Measurements from ENCODE around the gene ANKS1B.

The ANKS1B gene

GRCh38 chr12:99732131-99732530 is 252.6 kb downstream of the ANKS1B start:
- H3K36me3 ChIP-seq (ENCODE audit: control insufficient read depth in 2 of 2, insufficient read depth in 1 of 2, low read length in 2 of 2), result no peaks in the 10 kb centered on the region
- H3K4me1 ChIP-seq (ENCODE audit: control insufficient read depth, insufficient read depth, low read length), result no peaks in the 10 kb centered on the region
- H3K9me3 ChIP-seq (ENCODE audit: control insufficient read depth, insufficient read depth, low read depth, low read length), result no peaks in the 10 kb centered on the region
- no peak overlapping the region for H3K4me3 ChIP-seq (ENCODE audit: low read depth, low read length)
- ChIA-PET CTCF (no interaction called here), POLR2A (no interaction called here)
- TF ChIP-seq, protein P1, sequence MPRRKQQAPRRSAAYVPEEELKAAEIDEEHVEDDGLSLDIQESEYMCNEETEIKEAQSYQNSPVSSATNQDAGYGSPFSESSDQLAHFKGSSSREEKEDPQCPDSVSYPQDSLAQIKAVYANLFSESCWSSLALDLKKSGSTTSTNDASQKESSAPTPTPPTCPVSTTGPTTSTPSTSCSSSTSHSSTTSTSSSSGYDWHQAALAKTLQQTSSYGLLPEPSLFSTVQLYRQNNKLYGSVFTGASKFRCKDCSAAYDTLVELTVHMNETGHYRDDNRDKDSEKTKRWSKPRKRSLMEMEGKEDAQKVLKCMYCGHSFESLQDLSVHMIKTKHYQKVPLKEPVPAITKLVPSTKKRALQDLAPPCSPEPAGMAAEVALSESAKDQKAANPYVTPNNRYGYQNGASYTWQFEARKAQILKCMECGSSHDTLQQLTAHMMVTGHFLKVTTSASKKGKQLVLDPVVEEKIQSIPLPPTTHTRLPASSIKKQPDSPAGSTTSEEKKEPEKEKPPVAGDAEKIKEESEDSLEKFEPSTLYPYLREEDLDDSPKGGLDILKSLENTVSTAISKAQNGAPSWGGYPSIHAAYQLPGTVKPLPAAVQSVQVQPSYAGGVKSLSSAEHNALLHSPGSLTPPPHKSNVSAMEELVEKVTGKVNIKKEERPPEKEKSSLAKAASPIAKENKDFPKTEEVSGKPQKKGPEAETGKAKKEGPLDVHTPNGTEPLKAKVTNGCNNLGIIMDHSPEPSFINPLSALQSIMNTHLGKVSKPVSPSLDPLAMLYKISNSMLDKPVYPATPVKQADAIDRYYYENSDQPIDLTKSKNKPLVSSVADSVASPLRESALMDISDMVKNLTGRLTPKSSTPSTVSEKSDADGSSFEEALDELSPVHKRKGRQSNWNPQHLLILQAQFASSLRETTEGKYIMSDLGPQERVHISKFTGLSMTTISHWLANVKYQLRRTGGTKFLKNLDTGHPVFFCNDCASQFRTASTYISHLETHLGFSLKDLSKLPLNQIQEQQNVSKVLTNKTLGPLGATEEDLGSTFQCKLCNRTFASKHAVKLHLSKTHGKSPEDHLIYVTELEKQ (tag by site-specific recombination; IDR thresholded peaks at IDR 0.05; ENCODE audit: borderline replicate concordance), result no peak
- TF ChIP-seq ZNF19 (tag by site-specific recombination; IDR thresholded peaks at IDR 0.05; ENCODE audit: low read depth), result no peak
- no peak for TF ChIP-seq KLF10 (tag by site-specific recombination; IDR thresholded peaks at IDR 0.05)
- no peak for TF ChIP-seq ZNF830 (tag by site-specific recombination; IDR thresholded peaks at IDR 0.05; ENCODE audit: low read depth)
- no peak for TF ChIP-seq PRDM1 (tag by site-specific recombination; IDR thresholded peaks at IDR 0.05)
- no peak for TF ChIP-seq ZNF580 (tag by site-specific recombination; IDR thresholded peaks at IDR 0.05)
- no peak for TF ChIP-seq ZNF184 (tag by site-specific recombination; IDR thresholded peaks at IDR 0.05)
- TF ChIP-seq SETDB1 (IDR thresholded peaks at IDR 0.05; ENCODE audit: insufficient read length, low read length), result no peak
- TF ChIP-seq, protein P2, sequence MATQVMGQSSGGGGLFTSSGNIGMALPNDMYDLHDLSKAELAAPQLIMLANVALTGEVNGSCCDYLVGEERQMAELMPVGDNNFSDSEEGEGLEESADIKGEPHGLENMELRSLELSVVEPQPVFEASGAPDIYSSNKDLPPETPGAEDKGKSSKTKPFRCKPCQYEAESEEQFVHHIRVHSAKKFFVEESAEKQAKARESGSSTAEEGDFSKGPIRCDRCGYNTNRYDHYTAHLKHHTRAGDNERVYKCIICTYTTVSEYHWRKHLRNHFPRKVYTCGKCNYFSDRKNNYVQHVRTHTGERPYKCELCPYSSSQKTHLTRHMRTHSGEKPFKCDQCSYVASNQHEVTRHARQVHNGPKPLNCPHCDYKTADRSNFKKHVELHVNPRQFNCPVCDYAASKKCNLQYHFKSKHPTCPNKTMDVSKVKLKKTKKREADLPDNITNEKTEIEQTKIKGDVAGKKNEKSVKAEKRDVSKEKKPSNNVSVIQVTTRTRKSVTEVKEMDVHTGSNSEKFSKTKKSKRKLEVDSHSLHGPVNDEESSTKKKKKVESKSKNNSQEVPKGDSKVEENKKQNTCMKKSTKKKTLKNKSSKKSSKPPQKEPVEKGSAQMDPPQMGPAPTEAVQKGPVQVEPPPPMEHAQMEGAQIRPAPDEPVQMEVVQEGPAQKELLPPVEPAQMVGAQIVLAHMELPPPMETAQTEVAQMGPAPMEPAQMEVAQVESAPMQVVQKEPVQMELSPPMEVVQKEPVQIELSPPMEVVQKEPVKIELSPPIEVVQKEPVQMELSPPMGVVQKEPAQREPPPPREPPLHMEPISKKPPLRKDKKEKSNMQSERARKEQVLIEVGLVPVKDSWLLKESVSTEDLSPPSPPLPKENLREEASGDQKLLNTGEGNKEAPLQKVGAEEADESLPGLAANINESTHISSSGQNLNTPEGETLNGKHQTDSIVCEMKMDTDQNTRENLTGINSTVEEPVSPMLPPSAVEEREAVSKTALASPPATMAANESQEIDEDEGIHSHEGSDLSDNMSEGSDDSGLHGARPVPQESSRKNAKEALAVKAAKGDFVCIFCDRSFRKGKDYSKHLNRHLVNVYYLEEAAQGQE (tag by site-specific recombination; IDR thresholded peaks at IDR 0.05), result no peak
- no peak for TF ChIP-seq ZNF701 (tag by site-specific recombination; IDR thresholded peaks at IDR 0.05)
- no peak for TF ChIP-seq ZBTB48 (tag by site-specific recombination; IDR thresholded peaks at IDR 0.05)
- TF ChIP-seq SP3 (tag by site-specific recombination; IDR thresholded peaks at IDR 0.05), result no peak
- TF ChIP-seq GFI1B (tag by site-specific recombination; IDR thresholded peaks at IDR 0.05), result no peak
- TF ChIP-seq ZNF10 (tag by site-specific recombination; IDR thresholded peaks at IDR 0.05), result no peak
- TF ChIP-seq, protein P3, sequence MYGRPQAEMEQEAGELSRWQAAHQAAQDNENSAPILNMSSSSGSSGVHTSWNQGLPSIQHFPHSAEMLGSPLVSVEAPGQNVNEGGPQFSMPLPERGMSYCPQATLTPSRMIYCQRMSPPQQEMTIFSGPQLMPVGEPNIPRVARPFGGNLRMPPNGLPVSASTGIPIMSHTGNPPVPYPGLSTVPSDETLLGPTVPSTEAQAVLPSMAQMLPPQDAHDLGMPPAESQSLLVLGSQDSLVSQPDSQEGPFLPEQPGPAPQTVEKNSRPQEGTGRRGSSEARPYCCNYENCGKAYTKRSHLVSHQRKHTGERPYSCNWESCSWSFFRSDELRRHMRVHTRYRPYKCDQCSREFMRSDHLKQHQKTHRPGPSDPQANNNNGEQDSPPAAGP (tag by site-specific recombination; IDR thresholded peaks at IDR 0.05), result no peak
- TF ChIP-seq MZF1 (tag by site-specific recombination; IDR thresholded peaks at IDR 0.05; ENCODE audit: borderline replicate concordance), result no peak
- no peak overlapping the region for H3K27ac ChIP-seq (ENCODE audit: extremely low read depth, low read depth, low read length)

DNA sequence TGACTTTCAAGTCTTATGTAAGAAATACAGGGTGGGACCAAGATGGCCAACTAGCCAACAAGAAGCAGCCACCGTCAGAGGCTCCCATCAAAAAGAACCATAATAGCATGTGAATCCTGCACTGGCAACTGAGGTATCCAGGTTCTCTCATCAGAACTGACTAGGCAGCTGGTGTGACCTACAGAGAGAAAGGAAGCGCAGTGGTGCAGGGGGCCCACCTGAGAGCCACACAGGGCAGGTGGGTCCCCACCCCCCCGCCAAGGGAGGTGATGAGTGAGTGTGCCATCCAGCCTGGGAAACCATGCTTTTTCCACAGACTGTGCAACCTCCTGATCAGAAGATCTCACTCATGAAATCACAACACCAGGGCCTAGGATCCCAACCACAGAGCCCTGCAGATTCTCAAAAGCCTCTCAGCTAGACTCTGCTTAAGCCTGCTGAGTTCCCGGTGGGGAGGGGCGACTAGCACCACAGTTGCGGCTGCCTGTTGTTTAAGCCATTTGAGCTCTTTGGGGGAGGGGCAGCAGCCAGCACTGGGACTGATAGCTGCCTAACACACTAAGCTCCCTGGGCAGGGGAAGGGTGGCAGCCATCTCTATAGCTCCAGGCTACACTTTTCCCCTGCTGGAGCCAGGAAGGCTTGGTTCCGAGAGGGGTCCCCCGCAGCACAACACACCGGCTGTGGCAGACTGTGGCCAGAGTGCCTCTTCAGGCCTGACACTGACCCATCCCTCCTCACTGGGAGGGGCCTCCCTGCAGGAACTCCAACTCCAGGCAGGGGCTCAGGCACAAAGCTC is 261.8 kb downstream of the ANKS1B start:
- H3K36me3 ChIP-seq (ENCODE audit: control insufficient read depth in 2 of 2, insufficient read depth in 1 of 2, low read length in 2 of 2), result no peaks in the 10 kb centered on the region
- ChIA-PET POLR2A (no interaction called here), CTCF (interaction anchor here (0.6 to 0.7 kb wide), 2 partner anchors 322 to 1267 kb away, joined by 3 read pairs; no protein-coding TSS in a partner anchor)
- H3K4me1 ChIP-seq (ENCODE audit: control insufficient read depth, insufficient read depth, low read length), result no peaks in the 10 kb centered on the region
- TF ChIP-seq BCL11B (tag by site-specific recombination; IDR thresholded peaks at IDR 0.05; ENCODE audit: low read depth), result no peak
- peak; percentile 84 for TF ChIP-seq ZIC2 (tag by site-specific recombination; IDR thresholded peaks at IDR 0.05)
- TF ChIP-seq ZNF585B (tag by site-specific recombination; IDR thresholded peaks at IDR 0.05), result no peak
- H3K9me3 ChIP-seq (ENCODE audit: control insufficient read depth, insufficient read depth, low read depth, low read length), result no peaks in the 10 kb centered on the region
- H3K4me3 ChIP-seq (ENCODE audit: low read depth, low read length), result no peak overlapping the region
- no peak overlapping the region for H3K27ac ChIP-seq (ENCODE audit: extremely low read depth, low read depth, low read length)

All from HEK293 (cell line).